Thoracic aorta (tissue), 2 donors: ENCODE measurements around the gene HAVCR1. TPM values are rescaled to one million over a fixed set of nuclear protein-coding genes. Genes with fewer than 3 reads are reported as not detected.
A peak's percentile ranks its signal among the peaks of the same experiment; 100 is the strongest.

Experiments used
- ATAC-seq: fragments of 150-250 bp; one replicate; pipeline ENCODE4 v1.8.0; 2017; ENCODE audit warnings: low read depth; ENCODE audit not compliant: insufficient number of reproducible peaks, low FRiP score
- DNase-seq: peaks from one replicate; pipeline ENCODE4 v3.0.0-alpha.2; 2020; ENCODE audit warnings: low spot score
- H3K27ac ChIP-seq, 2 donors: fragments of 200-600 bp; sonication (generic); 1 replicate in 1 of 2; 2 replicates in 1 of 2; pipeline ENCODE4 v1.5.1; 2016; ENCODE audit warnings: mild to moderate bottlenecking in 2 of 2, moderate library complexity in 2 of 2
- H3K27me3 ChIP-seq: fragments of 200-600 bp; sonication (generic); replicated peaks from 2 replicates; pipeline ENCODE4 v1.6.0; 2016; ENCODE audit warnings: mild to moderate bottlenecking; ENCODE audit not compliant: insufficient read depth
- H3K36me3 ChIP-seq: fragments of 200-600 bp; sonication (generic); one replicate; pipeline ENCODE4 v1.5.1; 2016
- H3K4me1 ChIP-seq, 2 donors: fragments of 200-600 bp; sonication (generic); 1 replicate in 1 of 2; 2 replicates in 1 of 2; pipeline versions ENCODE4 v1.5.1 to v1.6.0; 2016; ENCODE audit warnings: low read depth in 2 of 2, mild to moderate bottlenecking in 1 of 2; ENCODE audit not compliant: control insufficient read depth in 1 of 2
- H3K4me3 ChIP-seq: fragments of 200-600 bp; sonication (generic); 2 replicates; pipeline ENCODE4 v1.5.1; 2016; ENCODE audit warnings: mild to moderate bottlenecking
- H3K9me3 ChIP-seq: fragments of 200-600 bp; sonication (generic); 2 replicates; pipeline ENCODE4 v1.5.1; 2016
- CTCF ChIP-seq: fragments of 200-600 bp; sonication (generic); IDR thresholded peaks from one replicate; pipeline ENCODE4 v1.5.1; 2019; ENCODE audit warnings: antibody characterized with exemption
- total RNA-seq, 2 donors: library from RNA; depleted of rRNA; stranded (reverse); fragments of >200 nt; gene quantifications; one replicate each; pipeline versions ENCODE4 v1.1.0 to v1.2.3, GENCODE V29; 2016

HAVCR1 gene
- 1 to 10 TPM; 2.0 to 6.9 TPM for total RNA-seq

- Histone ChIP-seq H3K27ac (no peak within 1 kb of the TSS), H3K4me3 (no peak within 1 kb of the TSS), H3K9me3 (no peaks in the 10 kb centered on the region), H3K4me1 (no peaks in the 10 kb centered on the region), H3K27me3 (no peaks in the 10 kb centered on the region), H3K36me3 (no peaks in the 10 kb centered on the region)
- DNase-seq, result no peak
- TF ChIP-seq CTCF, result no peak
- ATAC-seq, result no peak
These were observed at the start of gene HAVCR1 for GRCh38 chr5:157059093-157059539. Gene HAVCR1 (minus strand): TSS chr5:157059116. CDS start chr5:157057943, 1,173 bp downstream.

GRCh38 chr5:157107508-157107907, 48.6 kb upstream of the HAVCR1 start:
- no peaks in the 10 kb centered on the region for H3K4me1 ChIP-seq
- H3K27me3 ChIP-seq, result no peaks in the 10 kb centered on the region
- no peaks in the 10 kb centered on the region for H3K36me3 ChIP-seq
- H3K27ac ChIP-seq, result no peak overlapping the region
- TF ChIP-seq CTCF, result no peak
- peak overlapping the region; percentile 64 for H3K4me3 ChIP-seq
- no peak for ATAC-seq
- no peak for DNase-seq
- no peaks in the 10 kb centered on the region for H3K9me3 ChIP-seq

- peak overlapping the region; percentile 64 for H3K4me3 ChIP-seq
These were observed 47.9 kb upstream of the HAVCR1 start for GRCh38 chr5:157106630-157107461.

GRCh38 chr5:157100140-157100679, 41.3 kb upstream of the HAVCR1 start:
- Histone ChIP-seq H3K27ac (no peak overlapping the region), H3K4me1 (peaks cover 4 to 9% of the 10 kb centered on the region in 2 donors), H3K4me3 (no peak overlapping the region), H3K27me3 (no peaks in the 10 kb centered on the region), H3K9me3 (no peaks in the 10 kb centered on the region), H3K36me3 (no peaks in the 10 kb centered on the region)
- TF ChIP-seq CTCF, result no peak
- ATAC-seq, result peak; percentile 72
- no peak for DNase-seq

More at GRCh38 chr5:157106630-157107461, 47.9 kb upstream of the HAVCR1 start:
- Histone ChIP-seq H3K9me3 (no peaks in the 10 kb centered on the region), H3K27me3 (no peaks in the 10 kb centered on the region), H3K27ac (peak overlapping the region in 1 of 2 donors; percentile 28), H3K36me3 (no peaks in the 10 kb centered on the region), H3K4me1 (no peaks in the 10 kb centered on the region)
- ATAC-seq (peak; percentile 46), DNase-seq (no peak)
- TF ChIP-seq CTCF, result no peak

- no peaks in the 10 kb centered on the region for H3K4me1 ChIP-seq
- no peak for TF ChIP-seq CTCF
- DNase-seq, result no peak
- no peak overlapping the region for H3K27ac ChIP-seq
- no peaks in the 10 kb centered on the region for H3K36me3 ChIP-seq
- no peaks in the 10 kb centered on the region for H3K9me3 ChIP-seq
- H3K4me3 ChIP-seq, result no peak overlapping the region
- H3K27me3 ChIP-seq, result no peaks in the 10 kb centered on the region
- no peak for ATAC-seq
These were observed 29.6 kb upstream of the HAVCR1 start for GRCh38 chr5:157088342-157088990.
